CD4-positive, alpha-beta T cell treated with Interleukin-6 at 100 ng/mL for 8 hours (primary cell): ENCODE data around the gene CMC1.

Experiments used
- DNase-seq: peaks from one replicate; pipeline ENCODE4 v3.0.0-alpha.2; 2020; ENCODE audit warnings: mixed read lengths, low spot score

Gene CMC1

DNA sequence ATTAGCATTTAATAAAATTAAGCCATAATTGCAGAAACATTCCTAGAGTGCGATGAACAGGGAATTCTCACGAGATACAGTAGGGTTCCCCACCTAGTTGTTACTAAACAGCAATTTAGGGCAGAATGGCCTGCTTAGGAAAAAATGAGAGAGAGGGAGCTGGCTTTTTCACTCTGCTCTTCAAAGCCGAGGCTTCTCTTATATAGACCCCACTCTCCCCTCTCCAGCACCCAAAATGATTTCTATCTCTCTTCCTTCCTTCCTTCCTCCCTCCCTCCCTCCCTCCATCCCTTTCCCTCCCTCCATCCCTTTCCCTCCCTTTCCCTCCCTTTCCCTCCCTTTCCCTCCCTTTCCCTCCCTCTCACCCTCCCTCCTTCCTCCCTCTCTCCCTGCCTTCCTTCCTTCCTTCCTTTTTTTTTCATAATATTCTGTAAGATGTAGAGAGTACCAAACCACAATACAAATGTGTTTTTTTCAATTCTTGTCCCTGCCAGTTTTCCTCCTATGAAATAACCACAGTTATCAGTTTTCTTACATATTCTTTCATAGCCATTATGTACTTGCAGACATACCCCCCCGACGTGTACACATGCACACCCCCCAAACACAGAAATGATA, 59.0 kb downstream of the CMC1 start:
- DNase-seq, result no peak

DNA sequence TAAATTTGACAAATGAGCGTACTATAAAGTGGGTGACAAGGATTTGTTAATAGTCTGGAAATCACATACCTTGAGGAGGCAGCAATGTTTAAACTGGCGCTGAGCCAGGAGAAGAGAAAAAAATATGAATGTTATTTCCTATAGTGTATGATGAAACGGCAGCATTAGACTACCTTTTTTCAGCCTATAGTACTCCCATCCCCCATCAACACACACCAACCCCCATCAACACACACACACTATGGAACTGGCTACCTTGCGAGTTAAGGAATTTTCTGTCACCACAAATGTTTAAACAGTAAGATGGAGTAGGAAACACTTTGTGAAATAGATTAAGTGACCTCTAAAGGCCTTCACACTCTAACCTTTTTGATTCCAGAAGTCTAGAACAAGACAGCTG, 60.3 kb downstream of the CMC1 start:
- no peak for DNase-seq

DNA sequence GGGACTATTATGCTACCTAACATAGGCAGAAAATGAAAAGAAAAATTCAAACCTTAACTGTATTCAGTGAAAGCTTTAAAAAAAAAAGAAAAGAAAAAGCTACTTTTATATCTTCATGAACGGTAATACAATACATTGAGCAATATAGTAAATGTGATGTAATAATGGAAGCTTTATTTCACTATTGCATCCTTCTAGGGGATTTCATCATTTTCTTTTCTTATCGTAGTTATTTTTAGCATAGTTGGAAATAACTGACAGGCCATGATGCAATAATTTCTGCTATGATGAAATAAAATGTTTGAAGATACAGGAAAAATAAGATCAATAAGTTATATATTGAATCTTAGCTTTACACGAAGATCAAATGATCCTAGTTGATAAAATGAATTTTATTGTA, 66.8 kb downstream of the CMC1 start:
- DNase-seq, result no peak

DNA sequence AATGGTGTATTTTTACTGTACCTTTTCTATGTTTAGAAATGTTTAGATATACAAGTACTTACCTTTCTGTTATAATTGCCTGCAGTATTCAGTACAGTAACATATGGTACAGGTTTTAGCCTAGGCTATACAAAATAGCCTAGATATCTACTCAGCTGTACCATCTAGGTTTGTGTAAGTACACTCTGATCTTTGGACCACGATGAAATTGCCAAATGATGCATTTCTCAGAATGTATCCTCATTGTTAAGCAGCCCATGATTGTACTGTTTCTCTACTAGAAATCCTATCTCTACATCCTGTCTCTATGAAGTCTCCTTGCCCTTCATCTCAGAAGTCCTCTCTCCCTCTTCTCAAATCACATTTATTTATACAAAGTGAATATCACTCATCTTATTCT, 74.3 kb downstream of the CMC1 start:
- no peak for DNase-seq

DNA sequence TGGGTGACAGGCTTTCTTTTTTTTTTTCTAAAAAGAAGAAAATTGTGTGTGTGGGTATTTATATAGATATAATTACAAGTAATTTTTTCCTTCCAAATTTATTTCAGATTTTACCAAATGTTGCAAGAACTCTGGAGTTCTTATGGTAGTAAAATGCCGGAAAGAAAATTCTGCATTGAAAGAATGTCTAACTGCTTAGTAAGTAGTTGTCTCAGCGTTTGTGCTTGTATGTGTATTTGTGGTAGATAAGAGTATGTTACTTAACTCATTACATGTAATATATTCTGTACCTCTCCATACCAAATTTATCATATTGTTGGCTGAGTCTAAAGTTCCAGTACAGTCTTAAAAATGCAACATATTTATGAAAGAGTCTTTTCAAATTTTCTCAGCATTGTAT, 74.8 kb downstream of the CMC1 start:
- DNase-seq, result no peak

DNA sequence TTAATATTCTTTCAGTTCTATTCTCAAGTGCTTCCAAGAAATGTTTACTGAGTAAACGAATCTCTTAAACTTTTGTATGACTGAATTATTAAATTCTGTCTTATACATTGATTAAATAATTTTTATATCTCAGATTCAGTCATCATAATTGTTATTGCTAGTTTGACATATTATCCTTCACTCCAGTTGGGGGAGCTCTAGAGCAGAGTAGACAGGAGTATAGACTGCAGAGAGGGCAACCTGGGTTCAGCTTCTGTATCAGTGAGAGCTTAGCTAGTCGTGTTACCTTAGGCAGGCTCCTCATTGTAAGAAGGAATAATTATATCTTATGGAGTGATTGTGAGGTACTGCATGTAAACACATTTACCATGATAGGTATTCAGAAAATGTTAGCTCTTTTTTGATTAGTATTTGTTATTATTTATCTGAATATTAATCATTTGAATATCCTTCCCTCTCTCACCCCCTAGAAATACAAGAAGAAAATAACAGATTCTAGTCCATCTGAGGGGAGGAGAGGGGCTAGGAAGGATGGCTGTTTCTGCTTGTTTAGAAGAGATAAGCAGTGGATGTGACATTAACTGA, 76.1 kb downstream of the CMC1 start:
- peak; percentile 44 for DNase-seq

DNA sequence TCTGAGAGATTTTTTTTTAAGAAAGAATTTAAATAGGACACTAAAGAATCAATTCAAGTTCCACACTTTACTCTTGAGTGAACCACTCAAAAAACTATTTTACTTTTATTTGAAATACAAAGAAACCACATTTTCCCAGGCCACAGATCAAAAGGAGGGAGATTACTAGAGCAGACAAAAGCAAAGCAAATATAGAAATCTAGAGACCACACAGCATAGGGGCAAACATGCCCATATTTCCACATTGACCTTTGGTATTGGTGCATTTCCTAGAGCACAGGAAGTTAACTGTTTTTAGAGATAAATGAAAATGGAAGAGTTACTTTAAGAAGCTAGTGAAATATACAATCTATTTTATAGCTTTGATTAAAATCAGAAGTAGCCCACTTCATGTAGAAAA, 79.6 kb downstream of the CMC1 start:
- no peak for DNase-seq

DNA sequence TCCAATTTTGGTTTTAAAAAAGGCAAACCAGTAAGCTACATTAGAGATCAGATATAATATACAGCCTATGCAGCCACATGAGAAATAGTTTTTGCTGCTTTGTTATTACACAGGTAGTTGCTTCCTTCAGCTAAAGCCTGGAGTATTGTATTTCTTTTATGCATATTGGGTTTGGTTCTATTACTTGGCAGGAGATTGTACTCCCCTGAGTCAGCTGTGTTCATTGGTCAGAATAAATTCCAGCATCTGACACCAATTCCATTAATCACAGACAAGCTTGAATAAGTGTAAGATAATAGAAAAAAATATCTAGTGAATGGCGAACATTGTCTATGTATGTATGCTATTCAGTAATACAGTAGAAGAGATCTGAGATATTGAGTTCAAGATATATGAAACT, 81.0 kb downstream of the CMC1 start:
- no peak for DNase-seq

DNA sequence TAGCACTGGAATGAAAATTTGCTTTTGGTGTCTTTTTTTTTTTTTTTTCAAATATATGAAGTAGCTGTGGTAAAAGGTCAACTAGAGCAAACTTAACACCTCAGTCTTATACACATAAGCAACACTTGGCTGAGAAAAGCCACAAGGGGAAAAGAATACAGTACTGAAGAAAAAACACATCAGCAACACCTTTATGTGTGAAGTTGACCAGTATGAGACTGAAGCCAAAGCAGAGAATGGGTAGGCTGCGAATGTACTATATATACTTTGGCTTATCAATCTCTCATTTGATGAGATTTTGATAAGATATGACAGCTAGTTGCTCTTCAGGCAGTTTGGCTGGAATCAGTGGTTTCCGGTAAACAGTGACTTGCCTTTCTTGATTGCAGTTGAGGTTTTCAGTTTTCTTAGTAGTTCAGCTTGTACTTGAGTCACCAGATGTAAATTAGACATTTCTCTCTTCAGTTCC, 85.1 kb downstream of the CMC1 start:
- DNase-seq, result peak; percentile 55

DNA sequence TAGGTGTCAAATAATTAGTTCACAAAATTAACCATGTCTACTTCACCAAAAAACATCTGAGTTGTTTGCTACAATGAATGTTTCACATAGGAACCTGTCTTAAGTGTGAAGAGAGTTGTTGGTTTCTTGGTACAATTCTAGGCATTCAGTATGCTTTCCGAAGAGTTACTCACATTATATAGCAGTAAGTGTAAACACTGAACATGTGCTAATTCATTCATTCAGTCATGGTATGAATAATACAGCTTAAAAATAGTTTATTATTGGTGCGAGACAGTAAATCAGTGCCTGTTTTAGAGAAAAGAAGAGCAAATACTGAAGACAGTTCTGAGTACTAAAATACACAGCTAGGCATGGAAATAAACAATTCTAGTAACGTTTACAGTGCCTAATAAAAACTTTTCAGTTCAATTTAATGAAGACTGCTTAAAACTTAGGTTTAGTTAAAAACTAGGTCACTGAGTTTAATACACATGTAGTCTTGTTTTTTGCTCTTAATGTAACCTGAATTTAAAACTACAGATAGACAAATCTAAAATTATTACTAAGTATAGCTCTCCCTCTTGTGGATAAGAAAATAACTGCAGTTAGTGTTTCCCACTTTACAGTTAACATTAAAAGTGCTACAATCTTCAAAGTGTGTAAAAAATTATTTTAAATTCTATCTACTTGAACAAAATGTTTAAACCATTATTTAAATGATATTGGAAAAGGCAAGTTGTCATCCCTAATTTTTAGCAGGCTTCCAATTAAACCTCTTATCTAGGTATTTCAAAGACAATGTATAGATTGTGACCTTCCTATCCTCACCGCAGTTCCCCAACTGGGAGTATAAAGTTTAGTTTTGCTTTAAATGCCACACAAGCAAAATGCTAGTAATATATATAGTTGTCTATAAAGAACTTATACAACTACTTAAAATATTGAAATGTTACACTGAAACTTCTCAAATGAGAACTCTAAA, 87.1 kb downstream of the CMC1 start:
- DNase-seq, result peak; percentile 37

DNA sequence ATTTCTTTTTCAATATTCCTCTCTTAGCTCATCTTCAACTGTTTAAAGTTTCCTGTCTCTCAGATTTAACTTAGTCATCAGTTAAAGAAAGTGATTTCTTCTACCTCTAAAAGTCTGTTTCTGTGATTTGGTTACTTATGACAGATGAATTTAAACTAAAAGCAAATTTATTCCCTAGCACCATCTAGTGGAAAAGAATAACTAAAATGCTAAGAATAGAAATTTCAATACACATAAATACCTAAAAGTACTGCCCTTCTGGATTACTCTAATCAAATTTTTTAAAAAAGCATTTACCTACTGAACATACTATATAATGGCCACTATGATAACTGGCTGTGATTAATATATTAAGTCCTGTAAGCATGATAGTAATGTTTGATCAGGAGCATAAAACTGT, 93.1 kb downstream of the CMC1 start:
- no peak for DNase-seq

DNA sequence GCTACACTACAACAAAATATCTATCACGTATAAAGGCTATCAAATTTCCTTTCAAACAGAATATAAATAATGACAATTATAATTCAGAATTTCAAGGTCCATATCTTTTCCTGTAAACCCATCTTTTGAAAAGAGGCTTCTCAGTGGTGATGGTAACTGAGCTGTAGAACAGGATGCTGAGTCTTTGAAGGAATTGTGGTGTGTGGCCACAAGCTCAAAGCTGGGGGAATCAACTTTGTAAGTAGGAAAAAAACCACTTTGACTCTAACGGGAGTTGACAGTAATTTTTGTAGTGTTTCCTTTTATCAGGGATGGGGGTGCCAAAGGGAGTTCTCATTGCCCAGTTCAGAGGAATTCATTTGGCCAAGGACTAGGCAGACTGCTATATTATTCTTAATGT, 93.8 kb downstream of the CMC1 start:
- DNase-seq, result no peak

DNA sequence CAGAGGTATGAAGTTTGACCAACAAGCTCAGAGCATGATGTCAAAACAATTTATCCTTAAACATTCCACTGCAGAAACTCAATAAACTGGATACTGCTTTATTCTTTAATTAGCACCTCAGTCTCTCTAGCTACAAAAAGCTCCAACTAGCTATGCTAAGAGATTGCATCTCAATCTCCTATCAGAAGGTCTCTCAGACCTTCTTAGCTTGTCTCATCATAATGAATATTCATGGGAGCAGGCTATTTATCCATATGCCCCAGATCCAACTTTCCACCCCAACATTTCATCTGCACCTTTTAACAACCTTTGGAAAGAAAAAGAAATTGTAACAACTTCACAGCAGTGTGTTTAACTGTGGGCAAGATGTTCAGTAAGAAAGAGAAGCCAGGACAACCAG, 95.8 kb downstream of the CMC1 start:
- DNase-seq, result no peak

DNA sequence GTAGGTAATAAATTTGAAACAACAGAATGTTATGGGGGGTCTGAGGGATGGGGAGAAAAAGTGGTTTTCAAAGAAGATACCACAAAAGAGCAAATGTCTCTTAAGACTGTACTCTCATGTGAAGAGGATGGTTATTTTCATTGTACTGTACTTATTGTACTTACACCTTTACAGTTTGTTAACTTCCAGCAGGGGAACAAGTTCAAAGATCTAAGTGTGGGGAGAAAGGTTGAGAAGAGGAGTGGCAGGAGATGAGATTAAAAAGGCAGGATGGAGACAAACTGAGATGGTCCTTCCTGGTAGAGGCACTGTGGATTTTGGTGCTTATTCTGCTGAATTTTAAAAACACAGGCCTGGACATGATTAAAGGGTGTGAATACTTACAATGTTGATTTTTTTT, 101.7 kb downstream of the CMC1 start:
- no peak for DNase-seq

DNA sequence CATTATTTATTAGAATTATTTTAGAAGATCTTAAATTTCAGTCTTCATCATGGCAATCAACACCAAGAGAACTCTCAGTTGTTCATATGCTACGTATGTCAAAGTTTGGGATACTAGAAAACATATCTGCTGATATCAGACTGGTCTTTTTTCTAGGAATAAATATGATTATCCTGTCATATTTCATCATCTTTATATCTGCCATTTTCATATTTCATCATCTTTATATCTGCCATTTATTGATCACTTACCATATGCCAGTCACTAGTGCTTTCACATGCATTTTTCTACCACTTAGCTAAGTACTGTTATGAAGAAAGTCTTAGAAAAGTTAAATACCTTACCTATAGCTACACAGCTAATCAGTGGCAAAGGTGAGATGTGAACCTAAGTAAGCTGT, 104.3 kb downstream of the CMC1 start:
- DNase-seq, result no peak

DNA sequence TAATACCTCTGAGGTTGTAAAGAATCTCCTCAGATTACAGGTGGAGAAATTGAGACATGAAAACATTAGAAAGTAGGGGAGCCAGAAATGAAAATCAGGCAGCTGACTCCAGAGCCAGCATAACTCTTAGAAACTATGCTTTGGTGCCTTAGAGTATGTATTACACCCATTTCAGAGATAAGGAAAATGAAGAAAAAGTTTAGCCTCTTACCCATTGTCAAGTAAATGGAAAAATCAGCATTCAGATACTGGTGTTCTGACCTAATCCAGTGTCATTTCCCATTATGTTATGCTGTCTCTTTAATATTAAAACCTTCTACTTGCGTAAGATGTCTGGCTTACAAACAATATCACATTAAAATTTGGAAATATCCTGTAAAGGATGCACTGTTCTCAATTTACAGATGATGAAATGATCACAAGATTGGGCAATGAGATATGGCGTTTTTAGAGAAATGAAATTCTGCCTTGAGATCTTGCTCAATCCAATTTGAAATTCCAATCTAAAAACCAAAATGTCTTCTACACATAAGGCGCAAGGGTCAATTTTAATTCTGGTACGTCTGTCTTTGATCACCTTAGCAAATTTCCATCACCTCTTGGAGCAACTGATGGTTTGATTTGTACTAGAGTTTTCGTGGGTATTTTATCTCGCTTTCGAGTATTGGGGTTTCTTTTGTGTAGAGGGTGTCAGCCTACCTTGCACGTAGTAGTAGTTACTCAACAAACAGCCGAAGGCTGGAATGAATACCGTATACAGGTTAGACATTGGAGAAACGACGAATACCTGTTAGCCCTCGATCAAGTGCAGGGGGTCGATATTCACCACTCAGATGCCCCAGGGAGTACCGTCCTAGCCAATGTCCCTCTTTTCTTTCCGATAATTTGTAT, 106.2 kb downstream of the CMC1 start:
- no peak for DNase-seq

DNA sequence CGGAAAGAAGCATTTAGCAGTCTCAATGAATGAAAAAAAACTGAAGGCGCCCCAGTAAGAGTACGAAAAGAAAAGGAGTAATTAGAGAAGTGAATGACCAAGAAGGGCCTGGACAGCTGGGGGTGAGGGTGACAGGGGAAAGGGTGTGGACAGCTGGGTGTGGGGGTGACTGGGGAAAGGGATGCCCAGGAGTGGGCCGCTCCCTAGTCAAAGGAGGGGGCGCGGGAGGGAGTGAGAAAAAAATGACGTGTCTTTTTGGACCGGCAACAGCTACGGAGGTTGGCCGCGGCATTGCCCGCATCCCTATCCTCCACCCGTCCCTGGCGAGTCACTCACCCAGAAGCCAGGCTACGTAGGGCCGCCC, 106.8 kb downstream of the CMC1 start:
- DNase-seq, result no peak

DNA sequence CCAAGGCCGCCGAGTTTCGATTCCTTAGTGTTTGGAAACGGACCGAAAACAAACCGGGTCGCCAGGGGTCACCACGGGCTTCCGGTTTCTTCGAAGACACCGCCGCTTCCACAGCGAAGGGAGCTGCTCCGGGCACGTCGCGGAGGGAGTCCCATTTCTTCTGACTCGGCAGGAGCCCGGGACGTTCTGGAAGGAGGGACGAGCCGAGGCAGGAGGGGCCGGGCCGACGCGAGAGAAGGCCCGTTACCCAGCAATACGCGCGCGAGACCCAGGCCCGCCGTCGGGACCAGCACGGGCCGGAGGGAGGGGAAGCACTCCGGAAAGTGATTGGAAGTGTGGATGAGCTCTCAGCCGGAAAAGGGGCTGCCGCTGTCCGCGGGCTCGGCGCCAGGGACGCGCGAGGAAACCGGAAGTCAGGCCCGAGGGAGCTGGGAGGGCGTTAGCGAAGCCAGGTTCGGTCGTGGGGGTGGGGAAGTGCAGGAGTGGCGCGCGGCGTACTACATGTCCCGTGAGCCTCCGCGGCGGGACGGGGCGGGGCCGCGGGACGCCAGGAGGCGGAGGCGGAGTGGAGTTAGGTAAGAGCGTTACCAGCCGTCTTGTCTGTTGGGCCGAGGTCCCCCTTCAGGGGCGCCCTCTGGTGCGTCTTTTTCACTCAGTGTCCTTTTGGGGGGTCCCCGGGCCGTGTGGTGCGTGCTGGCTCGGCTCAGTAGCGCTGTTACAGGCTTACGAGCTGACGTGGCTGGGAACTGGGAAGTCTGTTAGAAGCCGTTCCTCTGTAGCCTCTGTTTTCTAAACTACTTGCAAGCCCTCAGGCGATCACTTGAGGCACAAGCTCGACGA, 107.4 kb downstream of the CMC1 start, which contains the start of the genes AZI2 and ZCWPW2:
Gene AZI2 (minus strand): TSS at position 196 of the 840 bp plus-strand sequence. CDS start 8,207 bp downstream, outside the sequence.
Gene ZCWPW2 (plus strand): TSS at position 93 of the 840 bp plus-strand sequence. CDS start 64,348 bp downstream, outside the sequence.
- DNase-seq, result peak; percentile 87

DNA sequence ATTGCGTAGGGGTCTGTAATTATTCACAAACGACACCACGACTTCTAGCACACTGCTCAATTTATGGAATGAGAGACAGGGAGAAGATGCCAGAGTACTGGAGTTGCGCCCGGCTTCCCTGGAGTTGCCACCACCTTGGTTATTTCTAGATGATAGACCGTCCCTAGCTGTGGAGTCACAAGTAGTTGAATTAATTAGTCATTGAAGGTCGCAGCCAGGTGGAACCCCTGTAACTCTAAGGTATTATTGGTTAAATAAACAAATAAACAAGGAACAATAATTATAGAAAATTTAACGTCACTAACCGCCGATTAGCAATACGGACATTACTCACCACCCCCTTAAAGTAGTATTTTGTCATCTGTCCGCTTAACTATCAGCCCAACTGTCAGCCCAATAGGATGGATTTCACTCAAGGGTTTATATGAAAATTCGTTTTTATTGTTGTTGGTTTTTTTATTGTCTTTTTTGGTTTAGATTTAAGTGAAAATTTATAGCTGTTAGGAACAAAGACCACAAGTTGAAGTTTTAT, 108.1 kb downstream of the CMC1 start:
- no peak for DNase-seq
